GM19452 (cell line): ENCODE measurements around the gene MAPK13.
"Not testable (repeated sequence)": the region's sequence is repeated elsewhere in the genome, so short reads cannot be mapped to it uniquely, and the experiment has no call there.

ENCODE experiments used
- ATAC-seq: cut with Tn5 transposase; IDR thresholded peaks from one replicate; pipeline ENCODE4 v1.9.1; 2021; ENCODE audit not compliant: unreplicated experiment

Gene MAPK13

DNA sequence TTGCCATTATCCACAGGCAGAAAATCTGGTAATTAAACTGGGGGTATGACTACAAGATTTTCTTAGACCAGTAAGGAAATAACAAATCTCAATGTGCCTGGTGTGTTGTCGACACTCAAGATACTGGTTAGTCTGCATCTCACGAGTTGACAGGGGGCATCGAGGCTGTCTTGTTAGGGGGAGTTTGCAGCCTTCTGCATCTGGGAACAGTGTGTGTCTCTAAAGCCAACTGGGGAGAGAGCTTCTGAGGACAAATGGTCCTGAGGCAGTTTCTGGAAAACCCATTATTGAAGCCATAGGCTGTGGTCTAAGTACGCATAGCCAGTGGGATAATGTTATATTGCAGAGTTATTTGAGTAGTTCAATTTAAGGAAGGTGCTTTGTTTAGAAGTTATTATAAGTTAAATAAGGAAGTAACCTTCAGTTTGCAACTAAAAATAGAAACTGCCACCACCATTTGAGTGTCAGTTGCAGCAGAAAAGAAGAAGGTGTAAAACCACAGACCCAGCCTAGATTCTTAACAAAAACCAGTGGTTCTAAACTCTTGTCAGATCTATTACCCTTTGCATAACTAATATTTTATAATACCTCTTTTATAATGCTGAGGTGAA, 15.4 kb upstream of the MAPK13 start:
- no peak for ATAC-seq

GRCh38 chr6:36115412-36115811, 14.9 kb upstream of the MAPK13 start:
- ATAC-seq = no peak

- no peak for ATAC-seq
Observed at GRCh38 chr6:36116066-36116864, 14.0 kb upstream of the MAPK13 start.

DNA sequence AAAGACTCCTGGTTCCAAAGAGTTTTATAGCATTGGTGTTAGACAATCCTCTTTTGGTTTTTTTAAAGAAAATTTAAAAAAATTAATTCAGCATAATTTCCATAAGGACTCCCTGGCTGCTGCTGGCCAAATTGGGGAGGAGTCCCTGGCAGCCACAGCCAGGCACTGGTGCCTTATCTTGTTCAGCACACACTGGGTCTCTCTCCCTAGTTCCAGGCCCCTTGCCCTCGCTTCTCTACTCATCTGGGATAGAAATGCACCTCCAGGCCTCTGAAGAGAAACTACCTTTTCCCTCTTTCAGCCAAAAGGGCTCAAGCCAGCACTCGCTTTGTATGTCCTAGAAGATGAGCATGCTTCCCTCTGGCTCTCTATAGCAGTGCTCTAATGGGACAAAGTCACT, 13.4 kb upstream of the MAPK13 start:
- no peak for ATAC-seq

DNA sequence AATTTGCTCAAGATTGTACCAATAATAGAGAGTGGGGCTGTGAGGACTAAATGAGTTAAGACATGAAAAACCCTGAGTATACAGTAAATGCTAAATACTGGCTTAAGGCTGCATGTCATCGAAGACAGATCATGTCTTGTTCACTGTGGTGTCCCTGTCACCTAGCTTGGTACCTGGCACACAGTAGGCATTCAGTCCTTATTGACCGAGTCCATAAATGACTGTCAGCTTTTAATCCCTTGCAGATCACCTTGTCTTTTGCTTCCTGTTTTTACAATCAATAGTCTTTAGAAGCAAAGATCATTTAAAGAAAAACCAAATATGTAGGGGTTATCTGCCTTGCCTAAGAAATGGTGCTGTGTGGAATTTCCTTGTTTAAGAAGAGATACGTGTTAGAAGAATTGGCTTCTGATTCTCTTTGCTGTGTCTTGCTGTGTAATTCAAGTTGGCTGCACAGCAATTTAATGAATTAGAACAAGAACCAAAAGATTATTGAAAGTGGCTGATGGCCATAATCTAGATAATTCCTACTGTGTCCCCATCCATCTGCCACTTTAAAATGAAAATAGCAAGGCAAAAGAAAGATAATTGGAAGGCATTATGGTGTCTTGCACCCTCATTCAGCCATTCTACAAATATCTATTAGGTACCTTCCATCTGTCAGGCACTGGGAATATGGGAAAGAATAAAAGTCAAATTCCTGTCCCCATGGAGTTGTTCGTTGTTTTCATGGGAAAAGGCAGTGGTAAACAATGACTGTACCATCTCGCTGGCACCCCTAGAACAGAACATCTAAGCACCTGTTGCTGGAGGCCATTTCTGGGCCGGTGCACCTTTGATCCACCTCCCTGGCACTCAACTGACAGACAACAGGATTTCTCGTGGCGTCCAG, 12.4 kb upstream of the MAPK13 start:
- no peak for ATAC-seq

GRCh38 chr6:36118550-36119107, 11.7 kb upstream of the MAPK13 start:
- no peak for ATAC-seq

- no peak for ATAC-seq
Observed at GRCh38 chr6:36119209-36119608, 11.1 kb upstream of the MAPK13 start.

GRCh38 chr6:36120018-36120417, 10.3 kb upstream of the MAPK13 start:
- ATAC-seq = no peak

DNA sequence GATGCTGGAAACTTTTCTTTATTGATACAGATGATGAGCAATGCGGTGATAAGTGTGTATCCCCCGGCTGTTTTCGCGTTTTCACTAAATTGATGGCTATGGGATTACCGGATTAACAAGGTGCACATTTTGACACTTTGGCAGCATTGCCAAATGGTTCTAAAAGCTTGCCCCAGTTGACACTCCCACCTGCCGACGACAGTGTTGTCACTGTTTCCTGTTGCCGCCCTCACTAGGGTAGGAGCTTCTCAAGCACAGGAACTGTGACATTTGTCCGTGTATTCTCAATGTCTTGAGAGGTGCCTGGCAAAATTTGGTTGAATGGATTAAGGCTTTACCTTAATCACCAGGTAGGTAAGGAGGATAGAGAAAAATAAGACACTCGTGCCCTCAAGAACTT, 9.8 kb upstream of the MAPK13 start:
- ATAC-seq = no peak

GRCh38 chr6:36120979-36121786, 9.1 kb upstream of the MAPK13 start:
- ATAC-seq = no peak

GRCh38 chr6:36121787-36122494, 8.4 kb upstream of the MAPK13 start:
- ATAC-seq = no peak

- ATAC-seq = no peak
Observed at GRCh38 chr6:36122495-36123269, 7.6 kb upstream of the MAPK13 start.

DNA sequence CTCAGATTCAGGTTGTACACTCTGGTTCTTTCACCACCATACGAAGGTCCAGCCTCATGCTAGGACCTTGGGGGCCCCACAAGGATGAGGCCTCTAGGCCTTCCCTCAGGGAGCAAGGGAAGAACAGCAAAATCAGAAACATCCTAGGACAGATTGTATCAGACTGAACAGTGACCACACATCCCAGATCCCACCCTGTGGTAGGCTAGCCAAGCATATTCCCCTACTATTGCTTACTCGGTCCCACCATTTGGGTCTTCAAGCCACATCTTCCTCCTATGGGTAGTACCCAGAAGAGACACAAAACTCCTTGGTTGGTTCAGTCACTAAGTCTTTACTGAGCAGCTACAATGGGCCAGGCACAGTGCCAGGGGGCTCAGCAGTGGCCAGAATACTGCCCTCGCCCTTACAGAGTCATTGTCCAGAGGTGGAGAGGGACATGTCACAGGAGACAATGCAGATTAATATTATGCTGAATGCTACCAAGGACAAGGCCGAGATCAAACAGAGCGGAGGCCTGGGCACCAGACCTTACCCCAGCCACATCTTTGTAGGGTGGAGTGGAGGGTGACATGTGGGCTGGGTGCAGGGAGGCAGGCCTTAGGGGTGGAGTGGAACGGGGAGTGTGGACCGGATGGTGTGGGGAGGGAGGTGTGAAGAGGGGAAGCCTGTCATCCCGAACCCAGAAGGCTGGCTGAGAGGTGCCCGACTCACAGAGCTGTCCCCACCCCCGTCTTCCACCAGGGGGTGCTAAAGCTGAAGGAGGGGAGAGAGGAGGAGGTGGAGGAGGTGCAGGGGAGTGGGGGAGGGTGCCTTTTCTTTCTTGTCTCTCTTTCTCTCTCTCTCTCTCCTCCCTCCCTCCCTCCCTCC, 6.8 kb upstream of the MAPK13 start:
- ATAC-seq = peak; percentile 49

GRCh38 chr6:36124346-36124745, 6.0 kb upstream of the MAPK13 start:
- ATAC-seq = not testable (repeated sequence)

DNA sequence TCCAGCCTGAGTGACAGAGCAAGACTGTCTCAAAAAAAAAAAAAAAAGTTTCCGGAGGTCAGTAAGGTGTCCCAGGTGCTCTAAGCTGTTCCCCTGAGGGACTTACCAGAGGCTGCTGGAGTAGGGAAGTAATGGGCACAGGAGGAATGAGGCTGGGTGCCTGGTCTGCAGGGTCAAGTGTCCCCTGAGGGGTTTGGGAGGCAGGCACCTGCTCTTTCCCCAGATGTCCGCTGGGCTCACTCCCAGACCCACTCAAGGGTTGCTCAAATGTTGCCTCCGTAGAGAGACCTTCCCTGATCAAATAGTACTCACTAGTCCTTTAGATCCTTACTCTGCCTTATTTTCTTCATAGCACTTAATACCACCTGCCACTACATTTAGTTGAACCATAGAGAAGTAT, 5.4 kb upstream of the MAPK13 start:
- no peak for ATAC-seq

GRCh38 chr6:36125575-36125974, 4.7 kb upstream of the MAPK13 start:
- no peak for ATAC-seq

DNA sequence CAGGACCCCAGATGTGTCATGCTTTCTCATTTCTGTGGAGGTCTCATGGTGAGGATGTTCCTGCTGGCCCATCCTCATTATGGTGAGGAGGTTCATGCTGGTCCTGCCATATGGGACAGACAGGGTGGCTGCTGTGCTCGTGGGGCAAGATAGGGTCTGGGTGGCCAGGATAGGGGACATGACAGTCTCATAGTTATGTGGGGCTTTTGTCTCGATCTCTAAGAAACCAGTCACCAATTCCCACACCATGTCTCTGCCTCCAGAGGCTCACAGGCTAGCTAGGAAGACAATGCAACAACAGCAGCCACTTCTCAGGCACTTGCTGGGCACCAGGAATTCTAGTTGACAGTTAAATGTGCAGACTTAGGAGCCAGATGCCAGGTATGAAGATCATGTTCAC, 4.2 kb upstream of the MAPK13 start:
- no peak for ATAC-seq
